GM12878 (cell line): ENCODE results near the gene SHROOM3. TPM values are rescaled to one million over a fixed set of nuclear protein-coding genes. Genes with fewer than 3 reads are reported as not detected.

Experiments used
- ATAC-seq: fragments of 200-7000 bp; cut with Tn5 transposase; 3 replicates; pipeline ENCODE4 v1.9.1; 2020; ENCODE audit warnings: mild to moderate bottlenecking, moderate library complexity
- BruUV-seq: library from RNA; stranded (reverse); fragments of 400-500 nt; replicated peaks from 2 replicates; lab custom pipeline; 2021; lab: Mats Ljungman, UMichigan
- CTCF ChIA-PET: fragments of 300-600 bp; sonication (Branson Sonifier 250); formaldehyde crosslinking; extraction: SDS; loops from one replicate; lab custom pipeline; 2021; ENCODE audit warnings: inconsistent platforms; lab: Yijun Ruan, JAX
- POLR2A ChIA-PET: fragments of 350-600 bp; formaldehyde crosslinking; extraction: SDS; loops from one replicate; lab custom pipeline; 2021; ENCODE audit warnings: inconsistent platforms; lab: Charles Lee
- RAD21 ChIA-PET: fragments of 300-600 bp; sonication (Branson Sonifier 250); formaldehyde crosslinking; loops from one replicate; lab custom pipeline; 2023; ENCODE audit warnings: antibody characterized with exemption; ENCODE audit not compliant: unreplicated experiment; lab: Charles Lee
- SMC1A ChIA-PET: fragments of 300-600 bp; sonication (Branson Sonifier 250); formaldehyde crosslinking; loops from one replicate; lab custom pipeline; 2023; ENCODE audit not compliant: unreplicated experiment, uncharacterized antibody; lab: Charles Lee
- DNase-seq: peaks from one replicate; pipeline ENCODE4 v3.0.0-alpha.2; 2011; ENCODE audit warnings: low read depth, low spot score
- FAIRE-seq: peaks from 3 replicates; lab custom pipeline; 2011; peaks lifted over from hg19 to GRCh38; lab: Jason Lieb, UNC
- H2AFZ ChIP-seq: 2 replicates; pipeline ENCODE4 v1.6.0; 2011; ENCODE audit warnings: low read depth, low read length, control low read depth; ENCODE audit not compliant: control insufficient read depth
- H3K27ac ChIP-seq: 2 replicates; pipeline ENCODE4 v1.5.1; 2011; ENCODE audit warnings: control low read depth; ENCODE audit not compliant: control insufficient read depth, insufficient read depth
- H3K27me3 ChIP-seq, 2 experiments: replicated peaks in 1 of 2; 2 replicates each; pipeline versions ENCODE4 v1.6.0 to v1.6.1; 2011; ENCODE audit warnings: low read length in 1 of 2; ENCODE audit not compliant: control insufficient read depth in 2 of 2, insufficient read depth in 2 of 2
- H3K36me3 ChIP-seq, 2 experiments: 2 replicates each; pipeline ENCODE4 v1.5.1; 2011; ENCODE audit warnings: low read length in 1 of 2; ENCODE audit not compliant: control insufficient read depth in 2 of 2, insufficient read depth in 2 of 2
- H3K4me1 ChIP-seq: 2 replicates; pipeline ENCODE4 v1.6.1; 2011; ENCODE audit warnings: mild to moderate bottlenecking, low read length, moderate library complexity, mixed read lengths; ENCODE audit not compliant: control insufficient read depth, insufficient read depth
- H3K4me2 ChIP-seq: 2 replicates; pipeline ENCODE4 v1.6.0; 2011; ENCODE audit warnings: control low read depth; ENCODE audit not compliant: control insufficient read depth, insufficient read depth
- H3K4me3 ChIP-seq: fragments of 200-600 bp; sonication (generic); 2 replicates; pipeline ENCODE4 v1.5.1; 2016
- H3K79me2 ChIP-seq: 2 replicates; pipeline ENCODE4 v1.6.0; 2011; ENCODE audit warnings: low read length; ENCODE audit not compliant: control insufficient read depth, insufficient read depth
- H3K9ac ChIP-seq: 2 replicates; pipeline ENCODE4 v1.8.0; 2011; ENCODE audit warnings: low read length, control low read depth, mixed read lengths; ENCODE audit not compliant: control insufficient read depth, insufficient read depth
- H3K9me3 ChIP-seq: replicated peaks from 3 replicates; pipeline ENCODE4 v1.5.1; 2011; ENCODE audit warnings: mild to moderate bottlenecking, low read length; ENCODE audit not compliant: control insufficient read depth, insufficient read depth
- H4K20me1 ChIP-seq: 2 replicates; pipeline ENCODE4 v1.6.0; 2011; ENCODE audit not compliant: control insufficient read depth, insufficient read depth
- BCL11A ChIP-seq: IDR thresholded peaks from 2 replicates; pipeline ENCODE4 v1.6.1; 2011; ENCODE audit warnings: low read depth, low read length
- BCL3 ChIP-seq: IDR thresholded peaks from 2 replicates; pipeline ENCODE4 v1.6.1; 2011; ENCODE audit warnings: borderline replicate concordance, low read depth, mild to moderate bottlenecking, moderate library complexity, low read length; ENCODE audit not compliant: insufficient read depth, poor library complexity, severe bottlenecking
- BCLAF1 ChIP-seq: fragments of 450-650 bp; IDR thresholded peaks from 2 replicates; pipeline ENCODE4 v1.6.1; 2017; ENCODE audit warnings: antibody characterized with exemption, mild to moderate bottlenecking, moderate library complexity
- CBFB ChIP-seq: IDR thresholded peaks from 2 replicates; pipeline ENCODE4 v1.6.1; 2016; ENCODE audit warnings: antibody characterized with exemption, low read depth
- CEBPB ChIP-seq, 2 experiments: fragments of 150-350 bp in 1 of 2; IDR thresholded peaks; 2 replicates each; pipeline ENCODE4 v1.6.1; 2012 to 2014; ENCODE audit warnings: low read depth in 2 of 2, low read length in 2 of 2, borderline replicate concordance in 1 of 2, inconsistent platforms in 1 of 2
- ETV6 ChIP-seq, 2 experiments: fragments of 450-650 bp in 1 of 2; IDR thresholded peaks in 1 of 2; conservative IDR thresholded peaks in 1 of 2; 2 replicates each; pipeline ENCODE4 v1.6.1; 2014; ENCODE audit warnings: antibody characterized with exemption in 1 of 2, borderline replicate concordance in 1 of 2, low read depth in 1 of 2, mild to moderate bottlenecking in 1 of 2, moderate library complexity in 1 of 2
- EZH2 ChIP-seq: IDR thresholded peaks from 2 replicates; pipeline ENCODE4 v1.6.1; 2012; ENCODE audit warnings: low read depth, mild to moderate bottlenecking, control low read depth, inconsistent platforms, low read length, borderline replicate concordance; ENCODE audit not compliant: control insufficient read depth
- MYC ChIP-seq: IDR thresholded peaks from 2 replicates; pipeline ENCODE4 v1.6.1; 2011; ENCODE audit warnings: mild to moderate bottlenecking, low read length, moderate library complexity, inconsistent platforms; ENCODE audit not compliant: insufficient read depth, insufficient replicate concordance, insufficient read length, severe bottlenecking
- NBN ChIP-seq: fragments of 450-650 bp; IDR thresholded peaks from 2 replicates; pipeline ENCODE4 v1.6.1; 2016
- NFYB ChIP-seq: IDR thresholded peaks from 2 replicates; pipeline ENCODE4 v1.6.1; 2011; ENCODE audit warnings: low read depth, mild to moderate bottlenecking, low read length, improper control_type of control experiment, moderate library complexity; ENCODE audit not compliant: insufficient read depth
- POLR2AphosphoS5 ChIP-seq: IDR thresholded peaks from 2 replicates; pipeline ENCODE4 v1.6.1; 2011; ENCODE audit warnings: mild to moderate bottlenecking, low read length, inconsistent platforms
- SIN3A ChIP-seq: IDR thresholded peaks from 2 replicates; pipeline ENCODE4 v1.6.1; 2012; ENCODE audit warnings: low read depth, low read length, improper control_type of control experiment
- SRF ChIP-seq, 2 experiments: IDR thresholded peaks; 2 replicates each; pipeline ENCODE4 v1.6.1; 2011; ENCODE audit warnings: low read depth in 2 of 2, low read length in 2 of 2, mild to moderate bottlenecking in 1 of 2, moderate library complexity in 1 of 2
- STAT3 ChIP-seq: IDR thresholded peaks from 2 replicates; pipeline ENCODE4 v1.6.1; 2011; ENCODE audit warnings: low read depth, low read length, improper control_type of control experiment
- TBL1XR1 ChIP-seq: IDR thresholded peaks from 2 replicates; pipeline ENCODE4 v1.6.1; 2012; ENCODE audit warnings: low read depth, low read length, improper control_type of control experiment
- WGBS: methylation state at CpG from one replicate; pipeline ENCODE4 v1.1.6; 2016; ENCODE audit warnings: low lambda C conversion rate; ENCODE audit not compliant: insufficient replicate concordance, insufficient coverage; ENCODE audit errors: missing lambda C conversion rate; 5-methylcytosine and 5-hydroxymethylcytosine counted together
- in situ Hi-C: fragments of 300-500 bp; cut with MboI; formaldehyde crosslinking; loops from 9 replicates; pipeline ENCODE4 v1.14.3; 2018; ENCODE audit warnings: mixed read lengths
- intact Hi-C: fragments of 100-400 bp; cut with micrococcal nuclease; formaldehyde crosslinking; loops from one replicate; pipeline ENCODE4 v1.14.2; 2022; ENCODE audit not compliant: unreplicated experiment
- polyA plus RNA-seq, 11 experiments: library from polyadenylated mRNA; depleted of rRNA in 4 of 11; unstranded in 6 of 11; stranded (reverse) in 5 of 11; fragments of >200 nt; fragmentation: Nextera tagmentation in 4 of 11; fragmentation: Illumina TruSeq in 1 of 11; extraction: Ambion mirVana in 4 of 11; extraction: Trizol in 1 of 11; gene quantifications; 1 replicate in 1 of 11; 2 replicates in 10 of 11; pipeline versions ENCODE4 v1.2.1 to v1.2.3, GENCODE V29; 2011 to 2016; ENCODE audit warnings: inconsistent platforms in 2 of 11, missing spikeins in 2 of 11, low read depth in 1 of 11
- total RNA-seq, 4 experiments: library from RNA; depleted of rRNA in 3 of 4; stranded (reverse); fragments of >200 nt in 3 of 4; fragmentation: Illumina TruSeq in 1 of 4; extraction: Trizol in 1 of 4; gene quantifications; 2 replicates each; pipeline versions ENCODE4 v1.2.1 to v1.2.3, GENCODE V29; 2013 to 2021
- TF ChIP-seq, protein P1 (sequence below): fragments of 450-650 bp; IDR thresholded peaks from 2 replicates; pipeline ENCODE4 v1.6.1; 2017; ENCODE audit warnings: low read depth, mild to moderate bottlenecking, moderate library complexity

Gene SHROOM3
- total and polyA plus RNA-seq, 10 of the 15 experiments (the other 5 are each of a cell fraction or from before 2014, with no cell fraction given), result under 0.01 to 0.29 (median 0.08) TPM; not detected in 1

- no peaks in the 10 kb centered on the region for H3K36me3 ChIP-seq
- ChIA-PET CTCF (no interaction called here), RAD21 (no interaction called here), POLR2A (no interaction called here), SMC1A (no interaction called here)
- TF ChIP-seq BCL11A (no peak), SRF (IDR thresholded peaks at IDR 0.05; ENCODE audit: low read depth in 2 of 2, low read length in 2 of 2) (no peak), BCL3 (no peak), POLR2AphosphoS5 (no peak), TBL1XR1 (no peak), SIN3A (no peak), NFYB (no peak), EZH2 (no peak), STAT3 (no peak), BCLAF1 (no peak), CBFB (no peak), MYC (no peak), CEBPB (IDR thresholded peaks at IDR 0.05; ENCODE audit: borderline replicate concordance in 1 of 2, low read depth in 2 of 2, low read length in 2 of 2) (no peak), ETV6 (conservative IDR thresholded peaks at IDR 0.05 in 1 of 2, IDR thresholded peaks at IDR 0.05 in 1 of 2; ENCODE audit: borderline replicate concordance in 1 of 2, low read depth in 1 of 2) (no peak), NBN (no peak)
- TF ChIP-seq, protein P1, sequence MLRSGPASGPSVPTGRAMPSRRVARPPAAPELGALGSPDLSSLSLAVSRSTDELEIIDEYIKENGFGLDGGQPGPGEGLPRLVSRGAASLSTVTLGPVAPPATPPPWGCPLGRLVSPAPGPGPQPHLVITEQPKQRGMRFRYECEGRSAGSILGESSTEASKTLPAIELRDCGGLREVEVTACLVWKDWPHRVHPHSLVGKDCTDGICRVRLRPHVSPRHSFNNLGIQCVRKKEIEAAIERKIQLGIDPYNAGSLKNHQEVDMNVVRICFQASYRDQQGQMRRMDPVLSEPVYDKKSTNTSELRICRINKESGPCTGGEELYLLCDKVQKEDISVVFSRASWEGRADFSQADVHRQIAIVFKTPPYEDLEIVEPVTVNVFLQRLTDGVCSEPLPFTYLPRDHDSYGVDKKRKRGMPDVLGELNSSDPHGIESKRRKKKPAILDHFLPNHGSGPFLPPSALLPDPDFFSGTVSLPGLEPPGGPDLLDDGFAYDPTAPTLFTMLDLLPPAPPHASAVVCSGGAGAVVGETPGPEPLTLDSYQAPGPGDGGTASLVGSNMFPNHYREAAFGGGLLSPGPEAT, result no peak
- H3K9ac ChIP-seq, result no peak overlapping the region
- WGBS, result 32% methylated on average over 3 of the region's 3 CpGs
- FAIRE-seq (no peak), ATAC-seq (no peak), DNase-seq (no peak)
- H3K27me3 ChIP-seq, result no peaks in the 10 kb centered on the region; a peak in 2 of 4 replicates
- H2AFZ ChIP-seq, result no peak overlapping the region
- H4K20me1 ChIP-seq, result no peaks in the 10 kb centered on the region
- no peaks in the 10 kb centered on the region for H3K79me2 ChIP-seq
- intact Hi-C loops, result no loop called here
- H3K4me2 ChIP-seq, result no peak overlapping the region
- H3K9me3 ChIP-seq, result no peaks in the 10 kb centered on the region; the same call in 2 of the 3 replicates
- in situ Hi-C loops, result no loop called here
- H3K4me3 ChIP-seq, result no peak overlapping the region
- H3K27ac ChIP-seq, result no peak overlapping the region
- BruUV-seq, result no TSS peak
- H3K4me1 ChIP-seq, result no peaks in the 10 kb centered on the region
Observed at GRCh38 chr4:76492055-76492454, 57.0 kb downstream of the SHROOM3 start.
